Right lobe of liver (tissue), 4 donors: ENCODE data around the gene HOXC4.

Experiments used
- POLR2A ChIP-seq: fragments of 450-650 bp; IDR thresholded peaks from one replicate; pipeline ENCODE4 v1.6.1; 2017; ENCODE audit warnings: antibody characterized with exemption, mild to moderate bottlenecking
- TF ChIP-seq, protein P1 (sequence below), 4 donors: fragments of 200-600 bp in 3 of 4; fragments of 450-650 bp in 1 of 4; IDR thresholded peaks; one replicate each; pipeline versions ENCODE4 v1.5.1 to v1.8.0; 2016 to 2022; ENCODE audit warnings: antibody characterized with exemption in 4 of 4, mild to moderate bottlenecking in 2 of 4
- donor health status: DM: no; HTN: no; CAD: no.
- donor health status: DM: no; HTN: no; CAD: no.
- donor health status: DM: no; HTN: yes; CAD: no.

DNA sequence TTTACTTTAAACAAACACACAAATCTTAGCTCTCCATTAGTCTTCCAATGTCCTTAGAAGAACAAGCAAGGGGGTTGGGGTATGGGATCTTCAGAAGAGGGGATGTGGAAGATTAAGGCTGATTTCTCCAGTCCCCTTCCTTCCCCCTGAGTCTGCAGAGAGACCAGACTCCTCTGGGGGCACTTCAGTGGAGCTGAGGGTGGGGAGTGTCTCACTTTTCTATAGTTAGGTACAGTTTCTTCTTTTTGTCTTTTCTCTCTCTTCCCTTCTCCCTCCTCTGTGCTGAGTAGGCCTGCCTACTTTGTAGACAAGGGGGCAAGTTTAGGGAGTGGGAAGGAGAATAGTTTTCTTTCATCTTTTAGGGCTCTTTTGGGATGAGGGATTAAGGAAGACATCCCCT is 2.5 kb downstream of the HOXC4 start:
- TF ChIP-seq, protein P1, sequence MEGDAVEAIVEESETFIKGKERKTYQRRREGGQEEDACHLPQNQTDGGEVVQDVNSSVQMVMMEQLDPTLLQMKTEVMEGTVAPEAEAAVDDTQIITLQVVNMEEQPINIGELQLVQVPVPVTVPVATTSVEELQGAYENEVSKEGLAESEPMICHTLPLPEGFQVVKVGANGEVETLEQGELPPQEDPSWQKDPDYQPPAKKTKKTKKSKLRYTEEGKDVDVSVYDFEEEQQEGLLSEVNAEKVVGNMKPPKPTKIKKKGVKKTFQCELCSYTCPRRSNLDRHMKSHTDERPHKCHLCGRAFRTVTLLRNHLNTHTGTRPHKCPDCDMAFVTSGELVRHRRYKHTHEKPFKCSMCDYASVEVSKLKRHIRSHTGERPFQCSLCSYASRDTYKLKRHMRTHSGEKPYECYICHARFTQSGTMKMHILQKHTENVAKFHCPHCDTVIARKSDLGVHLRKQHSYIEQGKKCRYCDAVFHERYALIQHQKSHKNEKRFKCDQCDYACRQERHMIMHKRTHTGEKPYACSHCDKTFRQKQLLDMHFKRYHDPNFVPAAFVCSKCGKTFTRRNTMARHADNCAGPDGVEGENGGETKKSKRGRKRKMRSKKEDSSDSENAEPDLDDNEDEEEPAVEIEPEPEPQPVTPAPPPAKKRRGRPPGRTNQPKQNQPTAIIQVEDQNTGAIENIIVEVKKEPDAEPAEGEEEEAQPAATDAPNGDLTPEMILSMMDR (IDR thresholded peaks at IDR 0.05), result no peak
- no peak for TF ChIP-seq POLR2A
